SK-N-SH treated with all-trans-retinoic acid at 6 μM for 48 hours (cell line): ENCODE results near the gene DUSP3.

Experiments
- ATAC-seq: fragments of 200-7000 bp; cut with Tn5 transposase; 3 replicates; pipeline ENCODE4 v1.9.1; 2020; ENCODE audit warnings: mild to moderate bottlenecking, moderate library complexity
- ARNTL ChIP-seq: fragments of 450-650 bp; formaldehyde crosslinking; IDR thresholded peaks from 2 replicates; pipeline ENCODE4 v1.5.0; 2020; ENCODE audit warnings: low read depth, mild to moderate bottlenecking, moderate library complexity, borderline replicate concordance
- BACH2 ChIP-seq: fragments of 250-450 bp; sonication (Bioruptor Pico); IDR thresholded peaks from 2 replicates; pipeline ENCODE4 v1.9.0; 2021; ENCODE audit warnings: mild to moderate bottlenecking, borderline replicate concordance
- CSDC2 ChIP-seq: fragments of 250-450 bp; sonication (Bioruptor Pico); IDR thresholded peaks from 2 replicates; pipeline ENCODE4 v1.5.0; 2020; ENCODE audit warnings: mild to moderate bottlenecking, moderate library complexity
- GLIS3 ChIP-seq: fragments of 250-450 bp; sonication (Bioruptor Pico); IDR thresholded peaks from 2 replicates; pipeline ENCODE4 v1.5.0; 2020; ENCODE audit warnings: mild to moderate bottlenecking, moderate library complexity
- ISL1 ChIP-seq: fragments of 250-450 bp; sonication (Bioruptor Pico); IDR thresholded peaks from 2 replicates; pipeline ENCODE4 v2.1.2; 2022; ENCODE audit warnings: mild to moderate bottlenecking, moderate library complexity
- PPARA ChIP-seq: fragments of 250-450 bp; sonication (Bioruptor Pico); IDR thresholded peaks from 2 replicates; pipeline ENCODE4 v1.5.0; 2020; ENCODE audit warnings: mild to moderate bottlenecking, borderline replicate concordance
- RARB ChIP-seq: fragments of 250-450 bp; sonication (Bioruptor Pico); IDR thresholded peaks from 2 replicates; pipeline ENCODE4 v1.8.0; 2021; ENCODE audit warnings: mild to moderate bottlenecking, moderate library complexity
- SNAI2 ChIP-seq: fragments of 250-450 bp; sonication (Bioruptor Pico); IDR thresholded peaks from 2 replicates; pipeline ENCODE4 v1.5.0; 2020; ENCODE audit warnings: mild to moderate bottlenecking, moderate library complexity
- TCF4 ChIP-seq: fragments of 250-450 bp; sonication (Bioruptor Pico); IDR thresholded peaks from 2 replicates; pipeline ENCODE4 v1.8.0; 2021; ENCODE audit warnings: mild to moderate bottlenecking, moderate library complexity, borderline replicate concordance
- ZFP3 ChIP-seq: fragments of 250-450 bp; sonication (Bioruptor Pico); IDR thresholded peaks from 2 replicates; pipeline ENCODE4 v1.5.0; 2020; ENCODE audit warnings: mild to moderate bottlenecking, moderate library complexity
- ZFP30 ChIP-seq: fragments of 450-650 bp; formaldehyde crosslinking; IDR thresholded peaks from 2 replicates; pipeline ENCODE4 v1.5.0; 2022; ENCODE audit warnings: mild to moderate bottlenecking, moderate library complexity
- ZNF565 ChIP-seq: fragments of 450-650 bp; formaldehyde crosslinking; conservative IDR thresholded peaks from 2 replicates; pipeline ENCODE4 v1.5.0; 2020; ENCODE audit warnings: low read depth, mild to moderate bottlenecking, moderate library complexity
- ZNF70 ChIP-seq: fragments of 450-650 bp; formaldehyde crosslinking; IDR thresholded peaks from 2 replicates; pipeline ENCODE4 v1.5.0; 2020; ENCODE audit warnings: mild to moderate bottlenecking, moderate library complexity
- ZNF8 ChIP-seq: fragments of 450-650 bp; formaldehyde crosslinking; IDR thresholded peaks from 2 replicates; pipeline ENCODE4 v1.5.0; 2020; ENCODE audit warnings: mild to moderate bottlenecking, moderate library complexity
- TF ChIP-seq, protein P1 (sequence below): fragments of 250-450 bp; sonication (Bioruptor Pico); IDR thresholded peaks from 2 replicates; pipeline ENCODE4 v1.5.1; 2021; ENCODE audit warnings: mild to moderate bottlenecking, moderate library complexity
- TF ChIP-seq, protein P2 (sequence below): fragments of 250-450 bp; sonication (Bioruptor Pico); IDR thresholded peaks from 2 replicates; pipeline ENCODE4 v1.8.0; 2020; ENCODE audit warnings: mild to moderate bottlenecking, moderate library complexity, borderline replicate concordance
- TF ChIP-seq, protein P3 (sequence below): fragments of 250-450 bp; sonication (Bioruptor Pico); IDR thresholded peaks from 2 replicates; pipeline ENCODE4 v1.8.0; 2021; ENCODE audit warnings: low read depth, mild to moderate bottlenecking, moderate library complexity, borderline replicate concordance
- TF ChIP-seq, protein P4 (sequence below): fragments of 250-450 bp; sonication (Bioruptor Pico); IDR thresholded peaks from 2 replicates; pipeline ENCODE4 v1.5.1; 2020; ENCODE audit warnings: low read depth, mild to moderate bottlenecking, moderate library complexity
- TF ChIP-seq, protein P5 (sequence below): fragments of 250-450 bp; sonication (Bioruptor Pico); IDR thresholded peaks from 2 replicates; pipeline ENCODE4 v1.5.0; 2020; ENCODE audit warnings: mild to moderate bottlenecking, moderate library complexity

Gene DUSP3

DNA sequence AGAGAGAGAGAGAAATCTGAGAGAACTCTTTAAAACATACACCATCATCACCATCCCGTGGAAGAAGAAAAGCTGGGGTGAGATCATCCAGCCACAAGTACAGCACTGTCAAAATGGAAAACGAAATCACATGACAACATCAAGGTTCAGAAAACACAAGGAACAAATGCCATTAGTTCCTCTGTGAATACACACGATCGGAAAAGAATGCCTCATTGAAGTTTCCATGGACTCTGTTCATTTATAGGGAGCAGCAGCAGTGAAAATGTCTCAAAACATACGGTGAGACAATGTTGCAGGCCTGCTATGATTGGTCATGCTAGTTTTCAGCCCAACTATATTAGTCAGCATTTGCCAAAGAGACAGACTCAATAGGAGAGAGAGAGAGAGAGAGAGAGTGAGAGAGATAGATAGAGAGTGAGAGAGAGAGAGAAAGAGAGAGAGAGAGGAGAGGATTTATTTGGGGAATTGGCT, 5.9 kb upstream of the DUSP3 start:
- TF ChIP-seq TCF4 (CRISPR knock-in tag) (no peak), ZNF70 (CRISPR knock-in tag) (no peak), GLIS3 (CRISPR knock-in tag) (no peak), RARB (CRISPR knock-in tag) (no peak), CSDC2 (CRISPR knock-in tag) (no peak), ARNTL (no peak)
- TF ChIP-seq, protein P1, sequence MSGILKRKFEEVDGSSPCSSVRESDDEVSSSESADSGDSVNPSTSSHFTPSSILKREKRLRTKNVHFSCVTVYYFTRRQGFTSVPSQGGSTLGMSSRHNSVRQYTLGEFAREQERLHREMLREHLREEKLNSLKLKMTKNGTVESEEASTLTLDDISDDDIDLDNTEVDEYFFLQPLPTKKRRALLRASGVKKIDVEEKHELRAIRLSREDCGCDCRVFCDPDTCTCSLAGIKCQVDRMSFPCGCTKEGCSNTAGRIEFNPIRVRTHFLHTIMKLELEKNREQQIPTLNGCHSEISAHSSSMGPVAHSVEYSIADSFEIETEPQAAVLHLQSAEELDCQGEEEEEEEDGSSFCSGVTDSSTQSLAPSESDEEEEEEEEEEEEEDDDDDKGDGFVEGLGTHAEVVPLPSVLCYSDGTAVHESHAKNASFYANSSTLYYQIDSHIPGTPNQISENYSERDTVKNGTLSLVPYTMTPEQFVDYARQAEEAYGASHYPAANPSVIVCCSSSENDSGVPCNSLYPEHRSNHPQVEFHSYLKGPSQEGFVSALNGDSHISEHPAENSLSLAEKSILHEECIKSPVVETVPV (CRISPR knock-in tag), result no peak
- peak; percentile 67 for ATAC-seq

DNA sequence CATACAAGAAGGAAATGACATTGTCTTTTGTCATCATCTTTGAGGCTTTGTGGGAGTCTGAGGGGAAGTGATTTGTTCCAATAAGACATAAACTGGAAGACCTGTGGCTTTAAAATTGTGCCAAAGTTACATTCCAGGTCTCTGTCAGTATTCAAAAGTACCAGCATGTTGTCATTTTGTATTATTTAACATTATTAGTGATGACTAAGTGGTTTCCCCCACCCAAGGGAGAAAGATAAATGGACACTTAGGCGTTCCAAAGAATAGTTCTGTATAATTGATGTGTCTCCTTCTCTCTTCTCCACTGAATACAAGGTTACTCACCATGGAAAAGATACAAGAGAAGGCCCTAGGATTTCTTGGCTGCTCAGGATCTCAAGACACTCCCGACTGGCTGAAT, 5.3 kb upstream of the DUSP3 start:
- peak; percentile 65 for ATAC-seq
- no peak for TF ChIP-seq ZNF70 (CRISPR knock-in tag)
- peak; percentile 86 for TF ChIP-seq ISL1 (CRISPR knock-in tag)
- TF ChIP-seq, protein P2, sequence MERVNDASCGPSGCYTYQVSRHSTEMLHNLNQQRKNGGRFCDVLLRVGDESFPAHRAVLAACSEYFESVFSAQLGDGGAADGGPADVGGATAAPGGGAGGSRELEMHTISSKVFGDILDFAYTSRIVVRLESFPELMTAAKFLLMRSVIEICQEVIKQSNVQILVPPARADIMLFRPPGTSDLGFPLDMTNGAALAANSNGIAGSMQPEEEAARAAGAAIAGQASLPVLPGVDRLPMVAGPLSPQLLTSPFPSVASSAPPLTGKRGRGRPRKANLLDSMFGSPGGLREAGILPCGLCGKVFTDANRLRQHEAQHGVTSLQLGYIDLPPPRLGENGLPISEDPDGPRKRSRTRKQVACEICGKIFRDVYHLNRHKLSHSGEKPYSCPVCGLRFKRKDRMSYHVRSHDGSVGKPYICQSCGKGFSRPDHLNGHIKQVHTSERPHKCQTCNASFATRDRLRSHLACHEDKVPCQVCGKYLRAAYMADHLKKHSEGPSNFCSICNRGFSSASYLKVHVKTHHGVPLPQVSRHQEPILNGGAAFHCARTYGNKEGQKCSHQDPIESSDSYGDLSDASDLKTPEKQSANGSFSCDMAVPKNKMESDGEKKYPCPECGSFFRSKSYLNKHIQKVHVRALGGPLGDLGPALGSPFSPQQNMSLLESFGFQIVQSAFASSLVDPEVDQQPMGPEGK (CRISPR knock-in tag), result peak; percentile 76; the same call in 1 of the 2 replicates
- no peak for TF ChIP-seq ZFP30
- TF ChIP-seq, protein P3, sequence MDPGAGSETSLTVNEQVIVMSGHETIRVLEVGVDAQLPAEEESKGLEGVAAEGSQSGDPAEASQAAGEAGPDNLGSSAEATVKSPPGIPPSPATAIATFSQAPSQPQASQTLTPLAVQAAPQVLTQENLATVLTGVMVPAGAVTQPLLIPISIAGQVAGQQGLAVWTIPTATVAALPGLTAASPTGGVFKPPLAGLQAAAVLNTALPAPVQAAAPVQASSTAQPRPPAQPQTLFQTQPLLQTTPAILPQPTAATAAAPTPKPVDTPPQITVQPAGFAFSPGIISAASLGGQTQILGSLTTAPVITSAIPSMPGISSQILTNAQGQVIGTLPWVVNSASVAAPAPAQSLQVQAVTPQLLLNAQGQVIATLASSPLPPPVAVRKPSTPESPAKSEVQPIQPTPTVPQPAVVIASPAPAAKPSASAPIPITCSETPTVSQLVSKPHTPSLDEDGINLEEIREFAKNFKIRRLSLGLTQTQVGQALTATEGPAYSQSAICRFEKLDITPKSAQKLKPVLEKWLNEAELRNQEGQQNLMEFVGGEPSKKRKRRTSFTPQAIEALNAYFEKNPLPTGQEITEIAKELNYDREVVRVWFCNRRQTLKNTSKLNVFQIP, result peak; percentile 67; the same call in 1 of the 2 replicates
- no peak for TF ChIP-seq CSDC2 (CRISPR knock-in tag)
- TF ChIP-seq, all 23 proteins: peak for 3

DNA sequence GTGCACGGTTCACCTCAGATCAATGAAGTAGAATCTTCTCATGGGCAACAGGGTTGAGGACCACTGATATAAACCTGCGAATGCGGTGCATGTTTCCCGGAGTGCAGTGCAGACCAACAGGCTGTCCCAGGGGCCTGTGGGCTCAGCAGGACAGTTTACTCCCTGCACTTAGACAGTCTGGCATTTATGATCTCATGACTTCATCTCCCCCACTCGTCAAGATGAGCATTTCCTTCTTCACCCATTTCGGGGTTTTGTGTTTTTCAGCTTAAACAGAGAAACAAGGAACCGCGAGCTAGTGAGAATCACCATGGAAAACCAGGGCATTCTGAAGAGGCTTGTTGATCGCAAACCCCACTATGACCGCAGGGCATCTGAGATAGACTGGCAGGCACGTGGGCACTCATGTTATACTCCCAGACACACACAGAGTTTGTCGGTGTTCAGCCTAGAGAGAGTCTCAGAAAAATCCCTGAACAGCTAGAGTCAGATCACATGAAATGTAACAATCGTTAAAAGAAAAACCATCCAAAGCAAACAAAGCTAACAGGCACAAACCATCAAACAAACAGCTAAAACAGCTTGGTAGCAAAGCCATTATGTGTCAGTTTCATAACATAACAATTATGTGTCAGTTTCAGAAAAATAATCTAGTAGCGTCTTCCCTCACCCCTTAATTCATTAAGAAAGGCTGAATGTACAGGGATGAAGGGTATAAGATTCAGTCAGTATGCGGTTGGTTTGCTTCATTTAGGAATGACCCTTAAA, 4.3 kb upstream of the DUSP3 start:
- TF ChIP-seq ZNF565, result no peak
- no peak for TF ChIP-seq GLIS3 (CRISPR knock-in tag)
- TF ChIP-seq, protein P4, sequence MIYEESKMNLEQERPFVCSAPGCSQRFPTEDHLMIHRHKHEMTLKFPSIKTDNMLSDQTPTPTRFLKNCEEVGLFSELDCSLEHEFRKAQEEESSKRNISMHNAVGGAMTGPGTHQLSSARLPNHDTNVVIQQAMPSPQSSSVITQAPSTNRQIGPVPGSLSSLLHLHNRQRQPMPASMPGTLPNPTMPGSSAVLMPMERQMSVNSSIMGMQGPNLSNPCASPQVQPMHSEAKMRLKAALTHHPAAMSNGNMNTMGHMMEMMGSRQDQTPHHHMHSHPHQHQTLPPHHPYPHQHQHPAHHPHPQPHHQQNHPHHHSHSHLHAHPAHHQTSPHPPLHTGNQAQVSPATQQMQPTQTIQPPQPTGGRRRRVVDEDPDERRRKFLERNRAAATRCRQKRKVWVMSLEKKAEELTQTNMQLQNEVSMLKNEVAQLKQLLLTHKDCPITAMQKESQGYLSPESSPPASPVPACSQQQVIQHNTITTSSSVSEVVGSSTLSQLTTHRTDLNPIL, result no peak
- no peak for TF ChIP-seq BACH2 (CRISPR knock-in tag)
- no peak for TF ChIP-seq ZFP30
- TF ChIP-seq ZFP3 (CRISPR knock-in tag), result no peak
- TF ChIP-seq, protein P2 (CRISPR knock-in tag), result no peak
- TF ChIP-seq ZNF8, result no peak
- no peak for TF ChIP-seq SNAI2 (CRISPR knock-in tag)
- TF ChIP-seq PPARA (CRISPR knock-in tag), result no peak
- no peak for TF ChIP-seq ISL1 (CRISPR knock-in tag)
- no peak for TF ChIP-seq RARB (CRISPR knock-in tag)
- no peak for TF ChIP-seq CSDC2 (CRISPR knock-in tag)
- TF ChIP-seq TCF4 (CRISPR knock-in tag), result no peak
- no peak for TF ChIP-seq ZNF70 (CRISPR knock-in tag)
- TF ChIP-seq, all 23 proteins: peak for 0
- no peak for ATAC-seq

DNA sequence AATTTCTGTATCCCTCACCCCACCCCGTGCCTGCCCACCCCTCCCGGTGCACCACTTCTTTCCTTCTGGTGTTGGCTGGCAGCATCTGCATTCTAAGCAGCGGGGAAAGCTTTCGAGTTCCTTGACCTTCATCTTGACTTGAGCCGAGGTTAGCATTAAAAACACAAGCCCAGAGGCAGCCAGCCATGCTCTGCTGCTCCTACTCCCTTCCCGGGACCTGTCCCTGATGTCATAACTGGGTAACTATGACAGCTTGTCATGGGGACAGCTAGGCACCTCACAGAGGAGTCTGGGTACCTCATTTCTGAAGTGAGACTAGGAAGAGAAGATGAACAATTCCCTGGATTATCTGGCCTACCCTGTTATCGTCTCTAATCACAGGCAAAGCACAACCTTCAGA, 1.4 kb upstream of the DUSP3 start, which contains the start of gene CFAP97D1:
Gene CFAP97D1, plus strand, starts transcription at position 301 of the 400 bp plus-strand sequence. Its CDS starts 28 bp downstream, at position 329.
- TF ChIP-seq SNAI2 (CRISPR knock-in tag) (no peak), GLIS3 (CRISPR knock-in tag) (no peak), RARB (CRISPR knock-in tag) (no peak), ISL1 (CRISPR knock-in tag) (no peak)
- TF ChIP-seq, protein P5, sequence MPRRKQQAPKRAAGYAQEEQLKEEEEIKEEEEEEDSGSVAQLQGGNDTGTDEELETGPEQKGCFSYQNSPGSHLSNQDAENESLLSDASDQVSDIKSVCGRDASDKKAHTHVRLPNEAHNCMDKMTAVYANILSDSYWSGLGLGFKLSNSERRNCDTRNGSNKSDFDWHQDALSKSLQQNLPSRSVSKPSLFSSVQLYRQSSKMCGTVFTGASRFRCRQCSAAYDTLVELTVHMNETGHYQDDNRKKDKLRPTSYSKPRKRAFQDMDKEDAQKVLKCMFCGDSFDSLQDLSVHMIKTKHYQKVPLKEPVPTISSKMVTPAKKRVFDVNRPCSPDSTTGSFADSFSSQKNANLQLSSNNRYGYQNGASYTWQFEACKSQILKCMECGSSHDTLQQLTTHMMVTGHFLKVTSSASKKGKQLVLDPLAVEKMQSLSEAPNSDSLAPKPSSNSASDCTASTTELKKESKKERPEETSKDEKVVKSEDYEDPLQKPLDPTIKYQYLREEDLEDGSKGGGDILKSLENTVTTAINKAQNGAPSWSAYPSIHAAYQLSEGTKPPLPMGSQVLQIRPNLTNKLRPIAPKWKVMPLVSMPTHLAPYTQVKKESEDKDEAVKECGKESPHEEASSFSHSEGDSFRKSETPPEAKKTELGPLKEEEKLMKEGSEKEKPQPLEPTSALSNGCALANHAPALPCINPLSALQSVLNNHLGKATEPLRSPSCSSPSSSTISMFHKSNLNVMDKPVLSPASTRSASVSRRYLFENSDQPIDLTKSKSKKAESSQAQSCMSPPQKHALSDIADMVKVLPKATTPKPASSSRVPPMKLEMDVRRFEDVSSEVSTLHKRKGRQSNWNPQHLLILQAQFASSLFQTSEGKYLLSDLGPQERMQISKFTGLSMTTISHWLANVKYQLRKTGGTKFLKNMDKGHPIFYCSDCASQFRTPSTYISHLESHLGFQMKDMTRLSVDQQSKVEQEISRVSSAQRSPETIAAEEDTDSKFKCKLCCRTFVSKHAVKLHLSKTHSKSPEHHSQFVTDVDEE (CRISPR knock-in tag), result no peak
- TF ChIP-seq, protein P3, result no peak

More for the DNA sequence above, 1.4 kb upstream of the DUSP3 start, which contains the start of gene CFAP97D1:
- no peak for ATAC-seq
